ENCODE data around the gene LRRC47.
"Not testable (repeated sequence)": the region's sequence is repeated elsewhere in the genome, so short reads cannot be mapped to it uniquely, and the experiment has no call there.

LRRC47 gene

DNA sequence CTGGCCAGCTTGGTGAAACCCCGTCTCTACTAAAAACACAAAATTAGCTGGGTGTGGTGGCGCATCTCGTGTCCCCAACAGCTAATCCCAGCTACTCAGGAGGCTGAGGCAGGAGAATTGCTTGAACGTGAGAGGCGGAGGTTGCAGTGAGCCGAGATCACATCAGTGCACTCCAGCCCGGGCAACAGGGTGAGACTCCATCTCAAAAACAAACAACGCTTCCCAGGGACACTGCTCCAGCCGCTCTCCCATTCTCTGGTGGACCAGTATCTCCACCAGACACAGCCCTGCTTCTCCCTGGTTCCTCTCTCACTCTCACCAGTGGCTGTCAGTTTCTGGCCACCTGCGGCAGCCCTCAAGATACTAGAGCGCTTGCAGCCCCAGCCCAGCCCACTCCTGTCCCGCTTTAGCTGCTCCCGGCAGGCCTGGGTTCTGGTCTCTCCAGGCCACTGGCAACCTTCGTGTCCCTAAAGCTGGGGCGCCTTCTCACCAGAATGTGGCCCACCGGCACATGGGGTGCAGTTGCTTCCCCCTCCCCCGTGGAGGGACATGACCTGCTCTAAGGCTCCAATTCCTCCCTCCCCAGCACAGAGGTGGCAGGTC is 20.9 kb upstream of the LRRC47 start:
- WGBS, 2 experiments, result 93 to 95% methylated on average over 17 of the region's 17 CpGs
- Histone ChIP-seq H3K27ac (ENCODE audit: insufficient read depth, low read depth, low read length, poor library complexity, severe bottlenecking) (no peak overlapping the region), H3K36me3 (ENCODE audit: control insufficient read depth, insufficient read depth, low read length) (no peaks in the 10 kb centered on the region), H3K4me3 (ENCODE audit: insufficient read depth, low read depth, low read length) (no peak overlapping the region), H3K9me3 (ENCODE audit: control insufficient read depth, low read length) (no peaks in the 10 kb centered on the region), H3K4me1 (ENCODE audit: control insufficient read depth, insufficient read depth, low read length) (no peaks in the 10 kb centered on the region), H3K27me3 (ENCODE audit: control insufficient read depth, insufficient read depth, low read length, poor library complexity, severe bottlenecking) (no peaks in the 10 kb centered on the region)

DNA sequence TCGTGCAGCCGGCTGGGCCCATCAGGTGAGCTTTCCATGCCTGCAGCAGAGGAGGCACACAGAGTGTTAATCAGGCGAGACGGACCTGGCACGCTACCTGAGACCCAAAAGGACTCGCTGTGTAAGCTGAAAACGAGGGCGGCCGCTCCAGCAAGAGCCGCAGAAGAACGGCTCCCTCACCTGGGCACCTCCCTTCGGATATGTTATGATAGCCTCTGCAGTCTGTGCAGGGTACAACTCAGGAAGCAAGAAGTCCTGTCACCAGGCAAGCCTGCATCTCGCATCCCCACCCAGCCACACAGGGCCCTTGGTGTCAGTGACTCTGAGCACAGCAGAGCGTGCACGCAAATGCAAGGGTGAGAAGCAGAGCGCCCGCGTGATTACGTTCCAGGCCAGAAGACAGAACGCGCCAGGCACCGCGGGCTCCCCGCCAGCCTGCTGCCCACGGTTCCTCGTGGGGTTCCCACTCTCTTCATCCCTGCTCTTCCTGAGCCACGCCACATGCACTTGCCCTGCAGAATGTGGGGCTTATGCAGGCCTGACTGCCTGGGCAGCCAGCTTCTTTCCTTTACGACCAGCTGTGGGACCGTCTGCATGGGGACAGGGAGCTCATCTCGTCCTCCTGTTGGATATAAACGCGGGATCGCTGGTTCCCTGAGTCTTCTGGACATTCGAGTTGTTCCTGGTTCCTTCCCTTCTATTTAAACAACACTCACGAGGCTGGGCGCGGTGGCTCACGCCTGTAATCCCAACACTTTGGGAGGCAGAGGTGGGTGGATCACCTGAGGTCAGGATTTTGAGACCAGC is 20.2 kb upstream of the LRRC47 start:
- Histone ChIP-seq H3K27me3 (ENCODE audit: control insufficient read depth, insufficient read depth, low read length, poor library complexity, severe bottlenecking) (no peaks in the 10 kb centered on the region), H3K9me3 (ENCODE audit: control insufficient read depth, low read length) (no peaks in the 10 kb centered on the region), H3K27ac (ENCODE audit: insufficient read depth, low read depth, low read length, poor library complexity, severe bottlenecking) (no peak overlapping the region), H3K36me3 (ENCODE audit: control insufficient read depth, insufficient read depth, low read length) (no peaks in the 10 kb centered on the region), H3K4me1 (ENCODE audit: control insufficient read depth, insufficient read depth, low read length) (no peaks in the 10 kb centered on the region), H3K4me3 (ENCODE audit: insufficient read depth, low read depth, low read length) (no peak overlapping the region)
- WGBS, 2 experiments, result 92 to 94% methylated on average over 38 of the region's 38 CpGs

DNA sequence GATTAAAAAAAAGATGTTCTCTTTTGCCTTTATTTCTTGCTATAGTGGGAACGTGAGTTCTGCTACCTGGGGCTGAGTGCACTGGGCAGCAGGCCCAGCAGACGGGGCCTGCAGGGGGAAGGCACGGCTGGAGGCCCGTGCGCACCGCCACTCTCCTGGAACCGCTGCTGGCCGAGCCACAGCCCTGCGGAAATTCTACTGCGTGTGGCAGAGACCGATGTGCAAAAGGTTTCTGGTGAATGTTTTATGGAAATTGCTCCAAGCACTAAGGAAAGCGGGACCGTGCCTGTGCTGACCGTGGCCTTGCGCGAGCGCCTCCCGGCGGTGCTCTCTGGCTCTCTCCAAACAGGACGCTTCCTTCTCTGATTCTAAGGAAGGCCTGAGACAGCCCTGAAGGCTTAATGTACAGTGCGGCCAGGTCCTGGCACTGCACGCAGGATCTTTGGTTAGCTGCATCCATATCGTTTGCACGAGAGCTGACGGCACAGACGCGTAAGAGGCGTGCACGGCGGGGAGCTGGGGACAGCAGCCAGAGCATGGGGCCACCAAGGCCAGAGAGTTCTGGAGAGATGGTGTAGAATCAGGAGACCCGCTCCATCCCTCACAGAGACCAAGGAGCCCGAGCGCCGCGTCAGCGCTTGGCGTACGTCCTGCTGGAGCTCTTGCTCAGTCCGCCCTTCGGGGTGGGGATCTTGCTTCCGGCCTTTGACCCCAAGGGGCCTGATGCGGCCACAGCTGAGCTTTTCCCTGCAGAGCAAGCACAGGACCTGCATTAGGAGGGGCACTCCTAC is 18.7 kb upstream of the LRRC47 start:
- Histone ChIP-seq H3K4me3 (ENCODE audit: insufficient read depth, low read depth, low read length) (no peak overlapping the region), H3K36me3 (ENCODE audit: control insufficient read depth, insufficient read depth, low read length) (no peaks in the 10 kb centered on the region), H3K27ac (ENCODE audit: insufficient read depth, low read depth, low read length, poor library complexity, severe bottlenecking) (no peak overlapping the region), H3K27me3 (ENCODE audit: control insufficient read depth, insufficient read depth, low read length, poor library complexity, severe bottlenecking) (no peaks in the 10 kb centered on the region), H3K4me1 (ENCODE audit: control insufficient read depth, insufficient read depth, low read length) (no peaks in the 10 kb centered on the region), H3K9me3 (ENCODE audit: control insufficient read depth, low read length) (no peaks in the 10 kb centered on the region)
- 93 to 94% methylated on average over 42 of the region's 42 CpGs for WGBS, 2 experiments

DNA sequence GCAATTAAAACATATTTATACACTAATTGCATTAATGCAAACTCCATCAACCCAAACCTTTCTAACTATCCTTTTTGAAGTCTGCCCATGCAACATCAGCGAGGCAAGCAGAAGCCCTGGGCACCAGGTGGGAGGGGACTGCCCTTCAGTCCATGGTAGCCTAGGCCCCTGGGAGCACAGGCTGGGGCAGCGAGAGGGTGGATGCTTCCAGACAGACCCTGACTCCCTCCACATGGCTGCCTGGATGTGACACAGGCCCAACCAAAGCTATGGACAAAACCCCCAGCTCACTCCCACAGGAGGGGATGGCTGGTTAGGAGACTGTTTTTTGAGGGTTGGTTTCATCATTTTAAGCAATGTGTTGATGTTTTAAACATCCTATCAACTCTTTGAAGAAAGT is 17.8 kb upstream of the LRRC47 start:
- no peak overlapping the region for H3K27ac ChIP-seq (ENCODE audit: insufficient read depth, low read depth, low read length, poor library complexity, severe bottlenecking)
- H3K27me3 ChIP-seq (ENCODE audit: control insufficient read depth, insufficient read depth, low read length, poor library complexity, severe bottlenecking), result no peaks in the 10 kb centered on the region
- H3K36me3 ChIP-seq (ENCODE audit: control insufficient read depth, insufficient read depth, low read length), result no peaks in the 10 kb centered on the region
- H3K4me1 ChIP-seq (ENCODE audit: control insufficient read depth, insufficient read depth, low read length), result no peaks in the 10 kb centered on the region
- 97 to 98% methylated on average over 2 of the region's 2 CpGs for WGBS, 2 experiments
- H3K4me3 ChIP-seq (ENCODE audit: insufficient read depth, low read depth, low read length), result no peak overlapping the region
- no peaks in the 10 kb centered on the region for H3K9me3 ChIP-seq (ENCODE audit: control insufficient read depth, low read length)

DNA sequence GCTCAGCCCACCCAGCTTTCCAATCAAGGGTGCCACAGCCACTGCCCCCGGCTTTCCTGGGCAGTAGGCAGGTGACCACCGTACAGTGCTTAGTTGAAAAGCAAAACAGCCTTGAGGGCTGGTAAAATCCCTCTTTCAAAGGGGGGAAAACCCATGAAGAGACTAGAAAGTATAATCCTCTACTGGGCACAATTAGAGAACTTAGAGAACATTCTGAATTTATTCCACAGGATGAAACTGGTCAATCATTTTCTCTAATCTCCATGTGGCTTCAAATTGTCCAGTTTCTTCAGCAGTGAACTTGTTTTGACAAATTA is 15.3 kb upstream of the LRRC47 start:
- H3K4me3 ChIP-seq (ENCODE audit: insufficient read depth, low read depth, low read length), result no peak overlapping the region
- WGBS, 2 experiments, result 58 to 69% methylated on average over 2 of the region's 2 CpGs
- H3K9me3 ChIP-seq (ENCODE audit: control insufficient read depth, low read length), result no peaks in the 10 kb centered on the region
- H3K27ac ChIP-seq (ENCODE audit: insufficient read depth, low read depth, low read length, poor library complexity, severe bottlenecking), result no peak overlapping the region
- no peaks in the 10 kb centered on the region for H3K36me3 ChIP-seq (ENCODE audit: control insufficient read depth, insufficient read depth, low read length)
- H3K27me3 ChIP-seq (ENCODE audit: control insufficient read depth, insufficient read depth, low read length, poor library complexity, severe bottlenecking), result no peaks in the 10 kb centered on the region
- H3K4me1 ChIP-seq (ENCODE audit: control insufficient read depth, insufficient read depth, low read length), result no peaks in the 10 kb centered on the region

DNA sequence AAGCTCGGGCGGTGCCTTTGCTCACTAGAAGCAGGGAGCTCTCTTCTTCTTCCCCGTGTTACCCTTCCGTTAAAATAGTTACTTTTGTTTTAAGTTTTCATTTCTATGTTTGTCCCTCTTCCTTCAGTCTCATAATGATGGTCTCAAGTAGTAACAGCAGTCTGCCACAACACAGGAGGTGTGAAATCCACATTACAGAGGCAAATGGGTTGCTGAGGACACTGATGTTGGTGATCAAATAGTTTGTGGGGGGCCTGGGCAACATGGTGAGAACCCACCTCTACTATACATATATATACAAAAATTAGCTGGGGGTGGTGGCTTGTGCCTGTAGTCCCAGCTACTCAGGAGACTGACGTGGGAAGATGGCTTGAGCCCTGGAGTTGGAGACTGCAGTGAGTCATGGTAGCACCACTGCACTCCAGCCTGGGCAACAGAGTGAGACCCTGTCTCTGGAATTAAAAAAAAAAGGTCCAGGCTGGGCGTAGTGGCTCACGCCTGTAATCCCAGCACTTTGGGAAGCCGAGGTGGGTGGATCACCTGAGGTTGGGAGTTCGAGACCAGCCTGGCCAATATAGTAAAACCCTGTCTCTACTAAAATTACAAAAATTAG is 14.0 kb upstream of the LRRC47 start:
- not testable (repeated sequence) for H3K4me3 ChIP-seq (ENCODE audit: insufficient read depth, low read depth, low read length); H3K4me1 ChIP-seq (ENCODE audit: control insufficient read depth, insufficient read depth, low read length); H3K36me3 ChIP-seq (ENCODE audit: control insufficient read depth, insufficient read depth, low read length); H3K9me3 ChIP-seq (ENCODE audit: control insufficient read depth, low read length); H3K27ac ChIP-seq (ENCODE audit: insufficient read depth, low read depth, low read length, poor library complexity, severe bottlenecking); H3K27me3 ChIP-seq (ENCODE audit: control insufficient read depth, insufficient read depth, low read length, poor library complexity, severe bottlenecking)
- WGBS, 2 experiments, result 87 to 90% methylated on average over 9 of the region's 9 CpGs

DNA sequence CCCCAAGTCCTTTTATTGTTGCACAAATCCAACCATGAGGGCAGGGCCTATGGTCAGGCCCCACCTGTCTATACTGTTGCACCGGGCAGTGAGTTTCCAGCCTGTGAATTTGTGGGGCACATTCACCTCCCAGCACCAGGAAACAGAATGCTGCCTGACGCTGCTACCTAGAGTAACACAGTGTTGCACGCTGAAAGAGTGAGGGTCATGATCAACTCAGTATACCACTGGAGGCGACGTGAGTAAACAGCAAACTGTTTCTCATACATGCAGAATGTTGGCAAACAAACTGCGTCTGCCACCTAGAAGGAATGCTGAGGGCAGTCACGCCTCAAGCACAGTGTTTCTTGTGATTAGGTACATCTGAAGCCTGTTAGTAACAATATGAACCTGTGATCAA is 13.4 kb upstream of the LRRC47 start:
- Histone ChIP-seq H3K27me3 (ENCODE audit: control insufficient read depth, insufficient read depth, low read length, poor library complexity, severe bottlenecking) (no peaks in the 10 kb centered on the region), H3K36me3 (ENCODE audit: control insufficient read depth, insufficient read depth, low read length) (no peaks in the 10 kb centered on the region), H3K4me3 (ENCODE audit: insufficient read depth, low read depth, low read length) (no peak overlapping the region), H3K4me1 (ENCODE audit: control insufficient read depth, insufficient read depth, low read length) (no peaks in the 10 kb centered on the region), H3K9me3 (ENCODE audit: control insufficient read depth, low read length) (no peaks in the 10 kb centered on the region), H3K27ac (ENCODE audit: insufficient read depth, low read depth, low read length, poor library complexity, severe bottlenecking) (no peak overlapping the region)
- WGBS, 2 experiments, result 84 to 85% methylated on average over 7 of the region's 7 CpGs

DNA sequence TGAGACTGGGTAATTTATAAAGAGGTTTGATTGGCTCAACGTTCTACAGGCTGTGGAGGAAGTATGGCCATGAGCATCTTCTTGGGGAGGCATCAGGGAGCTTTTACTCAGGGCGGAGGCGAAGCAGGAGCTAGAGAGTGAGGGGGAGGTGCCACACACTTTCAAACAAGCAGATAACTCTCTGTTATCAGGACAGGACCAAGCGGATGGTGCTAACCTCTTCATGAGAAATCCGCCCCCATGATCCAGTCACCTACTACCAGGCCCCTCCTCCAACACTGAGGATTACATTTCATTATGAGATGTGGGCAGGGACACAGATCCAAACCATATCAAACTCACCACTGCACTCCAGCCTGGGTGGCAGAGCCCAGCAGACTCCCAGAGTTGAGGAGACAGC is 11.5 kb upstream of the LRRC47 start:
- no peaks in the 10 kb centered on the region for H3K36me3 ChIP-seq (ENCODE audit: control insufficient read depth, insufficient read depth, low read length)
- no peaks in the 10 kb centered on the region for H3K4me1 ChIP-seq (ENCODE audit: control insufficient read depth, insufficient read depth, low read length)
- H3K27ac ChIP-seq (ENCODE audit: insufficient read depth, low read depth, low read length, poor library complexity, severe bottlenecking), result no peak overlapping the region
- H3K4me3 ChIP-seq (ENCODE audit: insufficient read depth, low read depth, low read length), result no peak overlapping the region
- no peaks in the 10 kb centered on the region for H3K9me3 ChIP-seq (ENCODE audit: control insufficient read depth, low read length)
- H3K27me3 ChIP-seq (ENCODE audit: control insufficient read depth, insufficient read depth, low read length, poor library complexity, severe bottlenecking), result no peaks in the 10 kb centered on the region
- WGBS, 2 experiments, result 82 to 84% methylated on average over 5 of the region's 5 CpGs

DNA sequence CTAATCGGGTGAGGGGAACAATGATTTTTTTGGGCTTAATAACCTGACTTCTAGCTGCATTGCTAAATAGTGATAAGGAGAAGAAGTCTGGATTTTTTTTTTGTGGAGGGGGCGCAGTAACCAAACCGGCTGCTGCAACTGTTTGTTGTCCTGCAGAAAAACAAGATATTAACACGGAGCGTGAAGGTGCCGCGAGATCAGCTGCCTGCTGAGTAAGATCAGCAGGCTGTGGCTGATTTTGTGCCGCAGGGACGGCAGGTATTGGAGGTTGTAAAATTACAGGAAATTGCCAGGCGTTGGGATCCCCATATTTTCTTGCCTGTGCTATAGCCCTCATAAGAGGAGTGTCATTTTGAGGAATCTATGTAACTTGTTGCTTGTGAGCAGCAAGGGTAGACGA is 8.7 kb upstream of the LRRC47 start:
- Histone ChIP-seq H3K36me3 (ENCODE audit: control insufficient read depth, insufficient read depth, low read length) (no peaks in the 10 kb centered on the region), H3K4me1 (ENCODE audit: control insufficient read depth, insufficient read depth, low read length) (no peaks in the 10 kb centered on the region), H3K4me3 (ENCODE audit: insufficient read depth, low read depth, low read length) (no peak overlapping the region), H3K9me3 (ENCODE audit: control insufficient read depth, low read length) (no peaks in the 10 kb centered on the region), H3K27ac (ENCODE audit: insufficient read depth, low read depth, low read length, poor library complexity, severe bottlenecking) (no peak overlapping the region), H3K27me3 (ENCODE audit: control insufficient read depth, insufficient read depth, low read length, poor library complexity, severe bottlenecking) (no peaks in the 10 kb centered on the region)
- WGBS, 2 experiments, result 93 to 94% methylated on average over 11 of the region's 11 CpGs

DNA sequence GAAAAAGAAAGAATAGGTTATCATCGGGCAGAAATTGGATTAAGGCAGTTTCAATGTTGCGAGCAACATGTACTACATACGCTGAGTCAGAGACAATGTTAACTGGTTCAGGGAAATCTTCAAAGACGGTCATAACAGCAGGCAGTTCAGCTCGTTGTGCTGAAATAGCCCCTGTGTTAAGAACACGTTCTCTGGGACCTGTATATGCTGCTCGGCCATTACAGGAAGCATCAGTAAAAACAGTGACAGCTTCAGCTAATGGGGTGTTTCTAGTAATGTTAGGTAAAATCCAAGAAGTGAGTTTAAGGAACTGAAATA is 8.3 kb upstream of the LRRC47 start:
- not testable (repeated sequence) for H3K27me3 ChIP-seq (ENCODE audit: control insufficient read depth, insufficient read depth, low read length, poor library complexity, severe bottlenecking); H3K4me3 ChIP-seq (ENCODE audit: insufficient read depth, low read depth, low read length); H3K4me1 ChIP-seq (ENCODE audit: control insufficient read depth, insufficient read depth, low read length); H3K36me3 ChIP-seq (ENCODE audit: control insufficient read depth, insufficient read depth, low read length); H3K9me3 ChIP-seq (ENCODE audit: control insufficient read depth, low read length); H3K27ac ChIP-seq (ENCODE audit: insufficient read depth, low read depth, low read length, poor library complexity, severe bottlenecking)
- 88 to 92% methylated on average over 7 of the region's 7 CpGs for WGBS, 2 experiments

Measured in ectodermal cell (in vitro differentiated cells).